ENCODE data around the gene OR51I1. TPM values are rescaled to one million over a fixed set of nuclear protein-coding genes. Genes with fewer than 3 reads are reported as not detected.

OR51I1 gene
- polyA plus RNA-seq, 1 donor (not counting 4 experiments of a cell fraction or from before 2014, with no cell fraction given), result not detected

DNA sequence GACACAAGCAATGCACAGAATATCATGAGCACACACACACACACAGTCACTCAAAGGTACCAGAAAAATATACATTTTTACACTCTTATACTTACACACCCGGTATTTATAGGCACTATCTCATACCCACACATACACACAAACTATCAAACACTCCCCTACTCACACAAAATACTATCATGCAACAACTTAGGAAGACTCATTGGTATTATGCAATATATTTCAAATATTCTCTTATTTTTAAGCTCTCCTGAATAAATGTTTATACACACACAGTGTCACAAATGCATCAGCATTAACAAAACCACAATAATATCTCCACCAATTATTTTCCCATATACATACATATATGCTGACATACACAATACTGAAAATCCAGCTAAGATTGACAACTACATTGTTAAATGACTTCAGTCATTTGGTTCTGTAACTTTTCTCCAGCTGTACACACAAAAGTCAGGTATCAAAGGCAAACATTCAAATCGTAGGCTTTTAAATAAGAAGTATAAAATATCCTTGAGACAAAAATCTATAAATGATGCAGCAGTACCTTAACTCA, 2.6 kb upstream of the OR51I1 start:
- H3K36me3 ChIP-seq (ENCODE audit: control insufficient read depth in 2 of 2, extremely low read depth in 1 of 2, insufficient read depth in 2 of 2, low read length in 2 of 2), result no peaks in the 10 kb centered on the region
- no peak overlapping the region for H3K27ac ChIP-seq (ENCODE audit: control insufficient read depth, insufficient read depth, low read length)
- H3K9ac ChIP-seq (ENCODE audit: control insufficient read depth, extremely low read depth, insufficient read depth, low read length), result no peak overlapping the region
- no peak overlapping the region for H2AFZ ChIP-seq (ENCODE audit: control insufficient read depth, low read length)
- H3K4me1 ChIP-seq (ENCODE audit: control insufficient read depth, extremely low read depth, insufficient read depth, low read length), result no peaks in the 10 kb centered on the region
- H3K4me2 ChIP-seq (ENCODE audit: control insufficient read depth, extremely low read depth, insufficient read depth, low read depth, low read length), result no peak overlapping the region
- H3K4me3 ChIP-seq (ENCODE audit: control insufficient read depth in 2 of 3, extremely low read depth in 1 of 3, insufficient read depth in 2 of 3, low read depth in 1 of 3, low read length in 3 of 3), result no peak overlapping the region
- FAIRE-seq (no peak), DNase-seq (ENCODE audit: low read depth, low spot score) (no peak)
- no peaks in the 10 kb centered on the region for H3K79me2 ChIP-seq (ENCODE audit: control insufficient read depth, insufficient read depth, low read length)
- no peak for TF ChIP-seq EZH2 (IDR thresholded peaks at IDR 0.05; ENCODE audit: low read length)
- TF ChIP-seq, protein P1, sequence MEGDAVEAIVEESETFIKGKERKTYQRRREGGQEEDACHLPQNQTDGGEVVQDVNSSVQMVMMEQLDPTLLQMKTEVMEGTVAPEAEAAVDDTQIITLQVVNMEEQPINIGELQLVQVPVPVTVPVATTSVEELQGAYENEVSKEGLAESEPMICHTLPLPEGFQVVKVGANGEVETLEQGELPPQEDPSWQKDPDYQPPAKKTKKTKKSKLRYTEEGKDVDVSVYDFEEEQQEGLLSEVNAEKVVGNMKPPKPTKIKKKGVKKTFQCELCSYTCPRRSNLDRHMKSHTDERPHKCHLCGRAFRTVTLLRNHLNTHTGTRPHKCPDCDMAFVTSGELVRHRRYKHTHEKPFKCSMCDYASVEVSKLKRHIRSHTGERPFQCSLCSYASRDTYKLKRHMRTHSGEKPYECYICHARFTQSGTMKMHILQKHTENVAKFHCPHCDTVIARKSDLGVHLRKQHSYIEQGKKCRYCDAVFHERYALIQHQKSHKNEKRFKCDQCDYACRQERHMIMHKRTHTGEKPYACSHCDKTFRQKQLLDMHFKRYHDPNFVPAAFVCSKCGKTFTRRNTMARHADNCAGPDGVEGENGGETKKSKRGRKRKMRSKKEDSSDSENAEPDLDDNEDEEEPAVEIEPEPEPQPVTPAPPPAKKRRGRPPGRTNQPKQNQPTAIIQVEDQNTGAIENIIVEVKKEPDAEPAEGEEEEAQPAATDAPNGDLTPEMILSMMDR (optimal IDR thresholded peaks at IDR 0.05 in 1 of 3, IDR thresholded peaks at IDR 0.05 in 1 of 3, conservative IDR thresholded peaks at IDR 0.05 in 1 of 3; ENCODE audit: extremely low read depth in 1 of 3, insufficient read depth in 2 of 3, low read length in 3 of 3), result no peak
- no peaks in the 10 kb centered on the region for H3K27me3 ChIP-seq (ENCODE audit: control insufficient read depth, extremely low read depth, insufficient read depth, low read length)
- dilution Hi-C loops (cut with MboI; ENCODE audit: extremely low pct_ligation_motif_present, low sequenced_read_pairs), result no loop called here
- H4K20me1 ChIP-seq (ENCODE audit: control insufficient read depth, extremely low read depth, insufficient read depth, low read length), result no peaks in the 10 kb centered on the region
- no peaks in the 10 kb centered on the region for H3K9me3 ChIP-seq (ENCODE audit: control insufficient read depth, low read depth, low read length)
- no peaks in the 10 kb centered on the region for H3K9me1 ChIP-seq (ENCODE audit: control insufficient read depth, extremely low read depth, insufficient read depth, low read length)

DNA sequence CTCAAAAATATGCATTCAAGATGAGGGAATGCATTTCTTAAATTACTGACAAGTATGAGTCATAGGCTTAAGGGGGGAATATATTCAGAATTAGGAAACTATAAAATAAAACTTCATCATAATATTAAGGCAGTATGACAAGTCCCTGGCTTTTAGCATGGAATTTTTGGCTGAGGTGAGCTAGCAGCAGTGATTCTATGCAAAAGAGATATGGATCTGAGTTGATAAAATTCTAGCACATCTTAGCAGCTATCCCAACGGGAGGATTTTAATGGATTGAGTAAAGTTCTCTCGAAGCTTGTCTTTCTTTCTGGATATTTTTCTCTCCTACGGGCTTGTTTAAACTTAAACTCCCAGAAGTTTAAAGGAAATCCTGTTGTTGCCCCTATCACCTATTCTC, 18.2 kb downstream of the OR51I1 start:
- no peak overlapping the region for H3K4me3 ChIP-seq (ENCODE audit: control insufficient read depth in 2 of 3, extremely low read depth in 1 of 3, insufficient read depth in 2 of 3, low read depth in 1 of 3, low read length in 3 of 3)
- no peaks in the 10 kb centered on the region for H3K36me3 ChIP-seq (ENCODE audit: control insufficient read depth in 2 of 2, extremely low read depth in 1 of 2, insufficient read depth in 2 of 2, low read length in 2 of 2)
- DNase-seq (ENCODE audit: low read depth, low spot score) (no peak), FAIRE-seq (no peak)
- H3K27me3 ChIP-seq (ENCODE audit: control insufficient read depth, extremely low read depth, insufficient read depth, low read length), result no peaks in the 10 kb centered on the region
- no peak overlapping the region for H3K27ac ChIP-seq (ENCODE audit: control insufficient read depth, insufficient read depth, low read length)
- H3K4me1 ChIP-seq (ENCODE audit: control insufficient read depth, extremely low read depth, insufficient read depth, low read length), result no peaks in the 10 kb centered on the region
- H3K9me1 ChIP-seq (ENCODE audit: control insufficient read depth, extremely low read depth, insufficient read depth, low read length), result no peaks in the 10 kb centered on the region
- H3K9me3 ChIP-seq (ENCODE audit: control insufficient read depth, low read depth, low read length), result peaks cover 2% of the 10 kb centered on the region
- H3K9ac ChIP-seq (ENCODE audit: control insufficient read depth, extremely low read depth, insufficient read depth, low read length), result no peak overlapping the region
- no peak overlapping the region for H2AFZ ChIP-seq (ENCODE audit: control insufficient read depth, low read length)
- H3K4me2 ChIP-seq (ENCODE audit: control insufficient read depth, extremely low read depth, insufficient read depth, low read depth, low read length), result no peak overlapping the region
- TF ChIP-seq, protein P1 (optimal IDR thresholded peaks at IDR 0.05 in 1 of 3, IDR thresholded peaks at IDR 0.05 in 1 of 3, conservative IDR thresholded peaks at IDR 0.05 in 1 of 3; ENCODE audit: extremely low read depth in 1 of 3, insufficient read depth in 2 of 3, low read length in 3 of 3), result no peak
- TF ChIP-seq EZH2 (IDR thresholded peaks at IDR 0.05; ENCODE audit: low read length), result no peak
- dilution Hi-C loops (cut with MboI; ENCODE audit: extremely low pct_ligation_motif_present, low sequenced_read_pairs), result no loop called here
- no peaks in the 10 kb centered on the region for H4K20me1 ChIP-seq (ENCODE audit: control insufficient read depth, extremely low read depth, insufficient read depth, low read length)
- no peaks in the 10 kb centered on the region for H3K79me2 ChIP-seq (ENCODE audit: control insufficient read depth, insufficient read depth, low read length)

Measured in keratinocyte (primary cell).